C4-2B (cell line): Measurements from ENCODE around the gene KRTAP4-8.
"Not testable (repeated sequence)": the region's sequence is repeated elsewhere in the genome, so short reads cannot be mapped to it uniquely, and the experiment has no call there.

Experiments used
- H3K27ac ChIP-seq: fragments of 450-650 bp; 2 replicates; pipeline ENCODE4 v1.5.1; 2017
- ZFX ChIP-seq: fragments of 450-650 bp; IDR thresholded peaks from 2 replicates; pipeline ENCODE4 v1.6.1; 2017
- TF ChIP-seq, protein P1 (sequence below): fragments of 450-650 bp; conservative IDR thresholded peaks from 2 replicates; pipeline ENCODE4 v1.5.1; 2017; ENCODE audit warnings: mild to moderate bottlenecking

KRTAP4-8 gene

DNA sequence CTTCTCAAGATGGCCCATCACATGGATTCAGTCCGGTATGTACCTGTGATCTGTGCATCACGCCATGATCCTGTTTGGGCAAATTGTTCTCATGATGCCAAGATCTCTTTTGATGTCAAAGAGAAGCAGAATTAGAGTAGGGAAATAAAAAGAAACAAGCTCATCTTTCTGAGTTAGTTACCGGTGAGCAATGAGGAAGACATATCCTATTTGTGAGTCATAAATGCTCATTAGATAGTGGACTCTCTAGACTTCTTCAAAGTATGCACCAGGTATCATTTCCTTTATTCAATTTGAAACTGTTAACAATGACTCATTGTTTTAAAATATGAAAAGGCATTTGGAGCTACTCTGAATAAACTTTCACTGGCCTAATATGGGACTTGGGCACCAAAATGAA is 34.0 kb upstream of the KRTAP4-8 start:
- TF ChIP-seq, protein P1, sequence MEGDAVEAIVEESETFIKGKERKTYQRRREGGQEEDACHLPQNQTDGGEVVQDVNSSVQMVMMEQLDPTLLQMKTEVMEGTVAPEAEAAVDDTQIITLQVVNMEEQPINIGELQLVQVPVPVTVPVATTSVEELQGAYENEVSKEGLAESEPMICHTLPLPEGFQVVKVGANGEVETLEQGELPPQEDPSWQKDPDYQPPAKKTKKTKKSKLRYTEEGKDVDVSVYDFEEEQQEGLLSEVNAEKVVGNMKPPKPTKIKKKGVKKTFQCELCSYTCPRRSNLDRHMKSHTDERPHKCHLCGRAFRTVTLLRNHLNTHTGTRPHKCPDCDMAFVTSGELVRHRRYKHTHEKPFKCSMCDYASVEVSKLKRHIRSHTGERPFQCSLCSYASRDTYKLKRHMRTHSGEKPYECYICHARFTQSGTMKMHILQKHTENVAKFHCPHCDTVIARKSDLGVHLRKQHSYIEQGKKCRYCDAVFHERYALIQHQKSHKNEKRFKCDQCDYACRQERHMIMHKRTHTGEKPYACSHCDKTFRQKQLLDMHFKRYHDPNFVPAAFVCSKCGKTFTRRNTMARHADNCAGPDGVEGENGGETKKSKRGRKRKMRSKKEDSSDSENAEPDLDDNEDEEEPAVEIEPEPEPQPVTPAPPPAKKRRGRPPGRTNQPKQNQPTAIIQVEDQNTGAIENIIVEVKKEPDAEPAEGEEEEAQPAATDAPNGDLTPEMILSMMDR, result no peak
- no peak for TF ChIP-seq ZFX
- H3K27ac ChIP-seq, result no peak overlapping the region

DNA sequence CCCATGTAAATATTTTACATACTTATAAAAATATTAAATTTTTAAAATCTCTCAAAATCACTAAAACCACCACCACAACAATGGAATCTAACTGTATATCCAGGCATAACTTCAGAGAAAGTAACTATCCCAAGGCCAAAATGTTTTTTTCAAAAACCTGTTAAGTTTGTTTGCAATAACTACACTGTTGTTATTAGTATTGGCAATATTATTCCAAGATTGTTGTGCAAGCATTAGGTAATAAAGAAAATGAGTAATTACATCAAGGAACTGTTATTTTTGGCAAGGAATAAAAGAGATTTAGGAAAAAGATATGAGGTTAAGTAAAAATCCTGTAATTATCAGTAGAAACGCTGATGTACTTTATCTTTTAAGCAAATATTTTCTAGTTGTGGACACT is 29.4 kb upstream of the KRTAP4-8 start:
- no peak overlapping the region for H3K27ac ChIP-seq
- TF ChIP-seq, protein P1, result no peak
- TF ChIP-seq ZFX, result no peak

GRCh38 chr17:41126412-41126811 is 28.5 kb upstream of the KRTAP4-8 start:
- TF ChIP-seq ZFX, result no peak
- no peak overlapping the region for H3K27ac ChIP-seq

- TF ChIP-seq, protein P1, result no peak
- no peak for TF ChIP-seq ZFX
- no peak overlapping the region for H3K27ac ChIP-seq
Measured at GRCh38 chr17:41125064-41125463, 27.1 kb upstream of the KRTAP4-8 start.

DNA sequence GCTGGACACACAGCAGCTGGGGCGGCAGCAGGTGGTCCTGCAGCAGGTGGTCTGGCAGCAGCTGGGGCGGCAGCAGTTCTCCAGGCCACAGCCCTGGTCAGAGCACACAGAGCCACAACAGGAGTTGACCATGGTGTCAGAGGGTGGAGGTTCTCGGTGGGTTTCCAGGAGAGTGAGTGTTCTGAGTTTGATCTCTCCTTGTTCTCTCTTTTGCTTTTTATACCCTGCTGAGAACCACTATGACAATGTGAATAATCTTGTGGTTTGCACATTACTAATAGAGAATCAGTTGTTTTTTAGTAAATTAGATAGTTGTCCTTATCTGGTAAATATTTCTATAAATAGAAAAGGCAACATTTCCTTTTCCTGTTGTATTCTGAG is 26.0 kb upstream of the KRTAP4-8 start, which contains the start of gene KRTAP4-12:
Gene KRTAP4-12, minus strand, starts transcription at position 192 of the 381 bp plus-strand sequence. Its CDS starts 60 bp downstream, at position 132.
- not testable (repeated sequence) for H3K27ac ChIP-seq

- not testable (repeated sequence) for H3K27ac ChIP-seq
Measured at GRCh38 chr17:41123292-41123990, 25.5 kb upstream of the KRTAP4-8 start.

DNA sequence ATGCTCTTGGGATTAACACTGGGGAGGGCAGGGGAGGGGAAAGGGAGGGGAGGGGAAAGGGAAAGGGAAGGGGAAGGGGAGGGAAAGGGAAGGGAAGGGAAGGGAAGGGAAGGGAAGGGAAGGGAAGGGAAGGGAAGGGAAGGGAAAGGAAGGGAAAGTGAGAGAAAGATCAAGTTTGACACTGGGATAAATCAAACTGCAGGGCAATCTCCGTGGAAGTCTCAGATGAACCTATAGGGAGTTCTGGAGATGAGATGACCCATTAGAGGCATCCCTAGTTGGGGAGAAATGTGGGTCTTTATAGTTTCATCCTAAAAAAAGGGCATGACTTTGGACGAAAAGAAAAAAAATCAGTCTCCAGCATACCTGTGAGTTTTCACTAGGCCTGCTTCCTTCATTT is 23.8 kb upstream of the KRTAP4-8 start:
- no peak for TF ChIP-seq ZFX
- TF ChIP-seq, protein P1, result no peak
- no peak overlapping the region for H3K27ac ChIP-seq

DNA sequence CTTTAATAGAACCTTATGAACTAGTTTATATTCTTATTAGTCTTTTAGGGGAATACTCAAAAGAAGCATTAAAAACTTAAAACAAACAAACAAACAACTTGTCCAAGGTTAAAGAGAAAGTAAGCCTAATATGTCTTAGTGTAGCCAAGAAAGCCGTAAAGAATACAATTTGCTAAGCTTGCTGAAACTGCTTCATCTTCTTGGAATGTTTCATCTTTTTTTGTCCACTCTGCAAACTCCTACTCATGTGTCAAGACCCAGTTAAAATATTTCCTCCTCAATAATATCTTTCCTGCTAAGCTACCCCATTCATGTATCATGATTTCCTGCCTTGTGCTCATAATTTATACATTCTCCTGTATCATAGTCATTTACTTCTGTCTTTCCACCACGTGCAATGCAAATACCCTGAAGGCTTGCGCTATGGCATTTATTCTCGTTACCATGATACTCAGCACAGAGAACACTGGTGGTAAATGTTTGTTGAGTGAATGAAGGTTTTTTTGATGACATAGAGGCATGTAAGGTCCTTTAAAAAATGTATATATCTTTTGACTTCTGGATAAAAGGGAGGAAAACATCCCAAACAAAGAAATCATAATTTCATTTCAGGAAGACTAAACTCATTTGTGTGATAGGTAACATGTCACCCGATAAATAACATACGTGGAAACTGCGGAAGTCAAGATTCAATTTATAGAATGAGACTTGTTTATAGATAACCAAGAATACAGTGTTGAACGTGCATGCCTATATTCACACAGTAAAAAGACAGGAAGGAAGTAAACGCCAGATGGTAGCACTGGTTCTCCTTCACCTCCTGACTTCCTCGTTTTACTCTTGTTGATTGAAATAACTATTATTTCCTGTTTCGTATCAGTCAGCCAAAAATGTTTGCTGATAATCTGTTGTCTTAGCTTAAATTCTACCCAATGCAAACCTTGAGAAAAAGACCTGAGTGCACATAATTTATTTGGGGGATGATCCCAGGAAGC is 22.1 kb upstream of the KRTAP4-8 start:
- H3K27ac ChIP-seq, result not testable (repeated sequence)

- H3K27ac ChIP-seq, result no peak overlapping the region
- TF ChIP-seq, protein P1, result no peak
- no peak for TF ChIP-seq ZFX
Measured at GRCh38 chr17:41118721-41119120, 20.8 kb upstream of the KRTAP4-8 start.

GRCh38 chr17:41117846-41118386 is 20.0 kb upstream of the KRTAP4-8 start, which contains the start of gene KRTAP4-11:
Gene KRTAP4-11 (minus strand): TSS chr17:41118373. CDS start chr17:41118315, 58 bp downstream.
- H3K27ac ChIP-seq, result not testable (repeated sequence)
